Osteocyte (in vitro differentiated cells): ENCODE results near the gene NSDHL. TPM values are rescaled to one million over a fixed set of nuclear protein-coding genes. Genes with fewer than 3 reads are reported as not detected.

Source experiments
- DNase-seq: peaks from one replicate; pipeline ENCODE4 v3.0.0; 2021; ENCODE audit warnings: mixed read lengths; ENCODE audit not compliant: unreplicated experiment; ENCODE audit errors: extremely low spot score
- H3K27ac Mint-ChIP-seq: one replicate; pipeline ENCODE4 v1.8.0; 2021; ENCODE audit warnings: mild to moderate bottlenecking, mixed read lengths; ENCODE audit not compliant: unreplicated experiment
- H3K27me3 Mint-ChIP-seq: one replicate; pipeline ENCODE4 v1.8.0; 2021; ENCODE audit warnings: mixed read lengths; ENCODE audit not compliant: unreplicated experiment
- H3K36me3 Mint-ChIP-seq: one replicate; pipeline ENCODE4 v1.8.0; 2021; ENCODE audit warnings: mixed read lengths; ENCODE audit not compliant: unreplicated experiment
- H3K4me1 Mint-ChIP-seq: one replicate; pipeline ENCODE4 v1.8.0; 2021; ENCODE audit warnings: mixed read lengths; ENCODE audit not compliant: unreplicated experiment
- H3K4me3 Mint-ChIP-seq: one replicate; pipeline ENCODE4 v1.8.0; 2021; ENCODE audit warnings: mild to moderate bottlenecking, moderate library complexity, mixed read lengths; ENCODE audit not compliant: unreplicated experiment
- H3K9me3 Mint-ChIP-seq: one replicate; pipeline ENCODE4 v1.8.0; 2021; ENCODE audit warnings: mixed read lengths; ENCODE audit not compliant: unreplicated experiment
- total RNA-seq: library from RNA; stranded (reverse); gene quantifications from 2 replicates; pipeline ENCODE4 v1.2.1, GENCODE V29; 2021
- TF ChIP-seq, protein P1 (sequence below): fragments of 200-600 bp; sonication (generic); IDR thresholded peaks from 2 replicates; pipeline ENCODE4 v1.5.0; 2021; ENCODE audit warnings: antibody characterized with exemption, mild to moderate bottlenecking, moderate library complexity

The NSDHL gene
- total RNA-seq, 1 donor from 2014 or later, result 14.1 TPM

DNA sequence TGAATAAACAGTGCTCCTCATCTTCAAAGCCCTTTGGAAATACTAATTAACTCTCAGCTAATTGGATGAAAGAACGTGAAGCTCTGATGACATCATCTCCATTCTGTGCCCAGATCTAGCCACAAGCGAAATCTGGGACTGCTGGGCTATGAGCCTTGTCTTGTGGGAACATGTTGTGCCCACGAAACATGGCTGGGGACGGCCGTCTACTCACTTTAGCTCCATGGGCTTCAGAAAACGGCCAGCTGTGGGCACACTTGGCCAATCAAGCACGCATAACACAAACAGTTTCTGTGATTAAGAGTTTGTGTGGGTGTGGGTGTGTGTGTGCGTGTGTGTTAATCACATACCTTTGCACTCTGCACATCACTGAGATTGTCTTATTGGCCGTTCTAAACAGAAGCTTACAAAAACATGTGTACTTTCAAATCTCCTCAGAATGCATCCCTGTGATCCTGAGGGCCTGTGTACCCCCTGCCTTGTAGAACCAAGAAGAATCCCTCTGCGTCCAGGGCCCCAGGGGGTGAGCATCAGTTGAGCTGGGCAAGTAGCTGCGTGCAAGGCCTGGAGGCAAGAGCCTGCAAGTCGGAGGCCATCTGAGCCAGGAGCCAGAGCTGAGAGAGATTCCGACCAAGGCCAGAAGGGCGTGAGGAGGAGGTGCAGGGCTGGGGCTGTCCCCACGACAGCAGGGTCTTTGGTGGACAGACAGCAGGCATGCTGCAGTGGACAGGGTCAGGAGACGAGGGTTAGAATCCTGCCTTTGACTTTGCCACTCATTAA lies 48.3 kb downstream of the NSDHL start:
- DNase-seq, result no peak
- Mint-ChIP-seq H3K4me3 (no peak overlapping the region), H3K36me3 (no peaks in the 10 kb centered on the region), H3K9me3 (peaks cover 10% of the 10 kb centered on the region), H3K4me1 (no peaks in the 10 kb centered on the region), H3K27ac (no peak overlapping the region), H3K27me3 (no peaks in the 10 kb centered on the region)
- TF ChIP-seq, protein P1, sequence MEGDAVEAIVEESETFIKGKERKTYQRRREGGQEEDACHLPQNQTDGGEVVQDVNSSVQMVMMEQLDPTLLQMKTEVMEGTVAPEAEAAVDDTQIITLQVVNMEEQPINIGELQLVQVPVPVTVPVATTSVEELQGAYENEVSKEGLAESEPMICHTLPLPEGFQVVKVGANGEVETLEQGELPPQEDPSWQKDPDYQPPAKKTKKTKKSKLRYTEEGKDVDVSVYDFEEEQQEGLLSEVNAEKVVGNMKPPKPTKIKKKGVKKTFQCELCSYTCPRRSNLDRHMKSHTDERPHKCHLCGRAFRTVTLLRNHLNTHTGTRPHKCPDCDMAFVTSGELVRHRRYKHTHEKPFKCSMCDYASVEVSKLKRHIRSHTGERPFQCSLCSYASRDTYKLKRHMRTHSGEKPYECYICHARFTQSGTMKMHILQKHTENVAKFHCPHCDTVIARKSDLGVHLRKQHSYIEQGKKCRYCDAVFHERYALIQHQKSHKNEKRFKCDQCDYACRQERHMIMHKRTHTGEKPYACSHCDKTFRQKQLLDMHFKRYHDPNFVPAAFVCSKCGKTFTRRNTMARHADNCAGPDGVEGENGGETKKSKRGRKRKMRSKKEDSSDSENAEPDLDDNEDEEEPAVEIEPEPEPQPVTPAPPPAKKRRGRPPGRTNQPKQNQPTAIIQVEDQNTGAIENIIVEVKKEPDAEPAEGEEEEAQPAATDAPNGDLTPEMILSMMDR, result no peak

DNA sequence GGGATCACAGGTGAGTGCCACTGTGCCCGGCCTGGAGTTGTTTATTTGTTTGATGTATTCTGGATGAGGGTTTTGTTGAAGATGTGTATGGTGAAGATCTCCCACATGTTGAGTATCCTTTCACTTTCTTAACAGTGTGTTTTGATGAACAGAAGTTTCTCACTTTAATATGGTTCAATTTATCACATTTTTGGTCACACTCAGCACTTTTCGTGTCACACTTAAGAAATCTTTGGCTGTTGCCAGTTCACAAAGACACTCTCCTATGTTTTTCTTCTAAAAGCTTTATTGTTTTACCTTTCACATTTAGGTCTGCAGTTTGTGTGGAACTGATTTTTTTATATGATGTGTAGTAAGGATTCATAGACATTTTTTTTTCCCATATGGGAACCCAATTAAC lies 50.4 kb downstream of the NSDHL start:
- Mint-ChIP-seq H3K27me3 (peaks cover 7% of the 10 kb centered on the region), H3K4me1 (no peaks in the 10 kb centered on the region), H3K9me3 (peaks cover 19% of the 10 kb centered on the region), H3K4me3 (no peak overlapping the region), H3K36me3 (no peaks in the 10 kb centered on the region), H3K27ac (no peak overlapping the region)
- TF ChIP-seq, protein P1, result no peak
- DNase-seq, result no peak

DNA sequence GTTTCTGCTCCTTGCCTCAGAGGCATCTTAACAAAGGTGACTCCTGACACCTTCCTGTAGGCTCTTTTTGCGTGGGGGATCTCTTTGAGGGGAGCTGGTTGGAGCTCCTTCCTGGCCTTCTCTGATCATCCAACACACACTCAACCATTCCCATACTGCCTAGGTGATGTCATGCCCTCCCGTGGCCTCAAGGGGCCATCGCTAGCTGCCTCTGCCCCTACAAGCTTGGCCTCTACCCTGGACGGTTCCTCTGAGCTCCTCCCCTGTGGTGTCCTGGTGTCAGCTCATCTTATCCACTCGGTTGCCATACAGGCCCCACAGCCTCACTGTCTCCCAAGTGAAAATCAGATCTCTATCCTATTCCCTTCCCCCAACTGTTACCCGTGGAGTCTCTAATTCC lies 53.3 kb downstream of the NSDHL start:
- no peaks in the 10 kb centered on the region for H3K4me1 Mint-ChIP-seq
- DNase-seq, result no peak
- H3K9me3 Mint-ChIP-seq, result peaks cover 14% of the 10 kb centered on the region
- no peak overlapping the region for H3K4me3 Mint-ChIP-seq
- H3K36me3 Mint-ChIP-seq, result no peaks in the 10 kb centered on the region
- H3K27me3 Mint-ChIP-seq, result peaks cover 16% of the 10 kb centered on the region
- H3K27ac Mint-ChIP-seq, result no peak overlapping the region
- TF ChIP-seq, protein P1, result no peak

DNA sequence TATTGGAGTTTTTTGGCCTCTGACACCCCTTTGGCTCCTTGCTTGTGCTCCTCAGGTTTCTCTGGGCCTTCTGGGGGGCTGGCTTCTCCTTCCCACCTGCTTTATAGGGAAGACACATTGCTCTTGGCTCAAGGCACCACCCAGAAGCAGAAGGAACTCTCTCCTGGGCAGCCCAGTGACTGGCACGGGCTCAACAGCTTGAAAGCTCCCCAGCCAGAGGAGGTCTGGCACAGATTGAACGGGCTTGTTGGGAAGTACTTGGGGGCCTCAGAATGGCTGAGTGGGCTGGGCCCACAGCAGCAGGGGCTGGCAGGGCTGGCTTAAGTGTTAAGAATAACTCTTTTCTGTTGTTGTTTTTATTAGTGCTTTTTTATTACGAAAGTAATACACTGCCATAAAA lies 55.9 kb downstream of the NSDHL start:
- H3K27ac Mint-ChIP-seq, result no peak overlapping the region
- H3K9me3 Mint-ChIP-seq, result peaks cover 15% of the 10 kb centered on the region
- H3K36me3 Mint-ChIP-seq, result no peaks in the 10 kb centered on the region
- TF ChIP-seq, protein P1, result no peak
- H3K4me3 Mint-ChIP-seq, result no peak overlapping the region
- H3K27me3 Mint-ChIP-seq, result peaks cover 32% of the 10 kb centered on the region
- H3K4me1 Mint-ChIP-seq, result no peaks in the 10 kb centered on the region
- DNase-seq, result no peak

DNA sequence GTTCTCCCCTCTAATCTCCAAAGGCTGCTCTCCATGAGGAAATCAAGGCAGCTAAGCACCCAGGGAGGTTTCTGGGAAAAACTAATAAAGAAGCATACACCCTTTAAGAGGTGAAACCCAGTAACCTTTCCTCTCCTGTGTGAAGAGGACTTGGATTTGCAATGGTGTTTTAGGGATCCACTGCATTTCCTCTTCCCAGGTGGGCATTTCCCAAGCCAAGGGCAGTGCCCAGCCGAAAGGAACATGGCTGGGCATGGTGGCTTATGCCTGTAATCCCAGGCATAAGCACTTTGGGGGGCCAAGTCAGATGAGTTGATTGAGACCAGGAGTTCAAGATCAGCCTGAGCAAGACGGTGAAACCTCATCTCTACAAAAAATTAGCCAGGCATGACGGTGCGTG lies 61.6 kb downstream of the NSDHL start:
- peaks cover 22% of the 10 kb centered on the region for H3K27me3 Mint-ChIP-seq
- H3K4me1 Mint-ChIP-seq, result no peaks in the 10 kb centered on the region
- no peak overlapping the region for H3K27ac Mint-ChIP-seq
- TF ChIP-seq, protein P1, result no peak
- no peak overlapping the region for H3K4me3 Mint-ChIP-seq
- no peak for DNase-seq
- H3K9me3 Mint-ChIP-seq, result peaks cover 6% of the 10 kb centered on the region
- H3K36me3 Mint-ChIP-seq, result no peaks in the 10 kb centered on the region
